Fibroblast of pulmonary artery (primary cell): ENCODE measurements around the gene KCNA10.

Source experiments
- DNase-seq: peaks from one replicate; pipeline ENCODE4 v3.0.0-alpha.2; 2010; ENCODE audit warnings: low read depth
- H3K4me3 ChIP-seq: replicated peaks from 2 replicates; pipeline ENCODE4 v1.5.1; 2011; ENCODE audit warnings: low read depth, mild to moderate bottlenecking, control low read depth, low read length, moderate library complexity
- TF ChIP-seq, protein P1 (sequence below): IDR thresholded peaks from 2 replicates; pipeline ENCODE4 v1.5.1; 2011; ENCODE audit warnings: mild to moderate bottlenecking, control low read depth, low read length, inconsistent platforms; ENCODE audit errors: missing control alignments

KCNA10 gene

DNA sequence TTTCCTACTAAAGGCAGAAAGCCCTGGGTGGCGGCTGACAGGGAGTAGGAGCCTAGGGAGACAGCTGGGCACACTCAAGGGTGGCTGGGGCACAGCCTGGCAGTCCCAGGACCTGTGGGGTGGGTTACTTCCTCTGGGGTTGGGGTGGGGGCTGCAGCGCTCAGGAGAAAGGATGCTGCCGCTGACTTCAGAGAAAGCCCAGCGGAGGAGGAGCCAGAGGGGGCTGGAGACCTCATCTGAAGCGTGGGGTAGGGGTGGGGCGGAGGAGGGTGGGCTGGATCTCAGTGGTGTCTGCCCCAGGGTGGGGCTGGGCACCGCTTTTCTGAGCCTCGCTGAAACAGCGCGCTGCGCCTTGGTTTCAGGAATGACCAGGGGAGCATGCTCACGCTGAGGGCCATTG lies 30.8 kb downstream of the KCNA10 start:
- TF ChIP-seq, protein P1, sequence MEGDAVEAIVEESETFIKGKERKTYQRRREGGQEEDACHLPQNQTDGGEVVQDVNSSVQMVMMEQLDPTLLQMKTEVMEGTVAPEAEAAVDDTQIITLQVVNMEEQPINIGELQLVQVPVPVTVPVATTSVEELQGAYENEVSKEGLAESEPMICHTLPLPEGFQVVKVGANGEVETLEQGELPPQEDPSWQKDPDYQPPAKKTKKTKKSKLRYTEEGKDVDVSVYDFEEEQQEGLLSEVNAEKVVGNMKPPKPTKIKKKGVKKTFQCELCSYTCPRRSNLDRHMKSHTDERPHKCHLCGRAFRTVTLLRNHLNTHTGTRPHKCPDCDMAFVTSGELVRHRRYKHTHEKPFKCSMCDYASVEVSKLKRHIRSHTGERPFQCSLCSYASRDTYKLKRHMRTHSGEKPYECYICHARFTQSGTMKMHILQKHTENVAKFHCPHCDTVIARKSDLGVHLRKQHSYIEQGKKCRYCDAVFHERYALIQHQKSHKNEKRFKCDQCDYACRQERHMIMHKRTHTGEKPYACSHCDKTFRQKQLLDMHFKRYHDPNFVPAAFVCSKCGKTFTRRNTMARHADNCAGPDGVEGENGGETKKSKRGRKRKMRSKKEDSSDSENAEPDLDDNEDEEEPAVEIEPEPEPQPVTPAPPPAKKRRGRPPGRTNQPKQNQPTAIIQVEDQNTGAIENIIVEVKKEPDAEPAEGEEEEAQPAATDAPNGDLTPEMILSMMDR: no peak
- DNase-seq: no peak
- H3K4me3 ChIP-seq: no peak overlapping the region

DNA sequence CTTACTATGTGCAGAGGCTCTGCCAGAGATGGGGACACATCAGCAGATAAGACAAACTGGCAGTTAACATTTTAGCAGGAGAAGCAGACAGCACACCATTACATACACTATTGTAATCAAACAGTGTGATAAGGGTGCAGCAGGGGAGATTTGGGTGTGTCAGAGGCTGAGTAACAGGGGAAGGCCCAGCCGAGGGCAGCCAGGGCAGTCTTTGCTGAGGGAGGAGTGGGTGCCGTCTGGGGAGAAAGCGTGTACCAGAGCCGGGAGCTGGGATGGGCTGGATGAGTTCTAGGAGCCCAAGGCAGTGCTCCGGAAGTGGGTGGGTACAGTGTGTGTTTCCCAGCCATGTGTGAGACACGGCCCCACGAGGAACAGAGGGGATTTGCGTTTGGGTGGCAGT lies 31.2 kb downstream of the KCNA10 start:
- TF ChIP-seq, protein P1: no peak
- no peak for DNase-seq
- H3K4me3 ChIP-seq: no peak overlapping the region

DNA sequence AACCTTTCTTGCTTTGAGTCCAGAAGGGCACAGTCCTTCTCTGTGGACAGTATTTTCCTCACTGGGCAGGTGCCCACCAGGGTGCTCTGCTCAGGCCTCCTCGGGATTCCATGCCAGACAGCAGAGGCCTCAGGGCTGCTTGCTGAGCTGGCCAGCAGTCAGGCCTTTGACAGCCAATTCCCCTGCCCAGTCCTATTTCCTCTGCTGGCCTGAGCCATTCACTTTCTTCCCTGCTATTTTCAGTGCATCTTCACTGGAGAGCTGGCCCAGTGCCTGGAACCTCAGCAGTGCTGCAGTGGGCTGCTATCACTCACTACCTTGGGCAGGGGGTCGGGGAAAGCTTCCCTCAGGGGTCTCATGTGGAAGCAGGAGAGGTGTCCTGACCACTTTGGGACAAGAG lies 33.2 kb downstream of the KCNA10 start:
- no peak overlapping the region for H3K4me3 ChIP-seq
- no peak for DNase-seq
- TF ChIP-seq, protein P1: no peak

DNA sequence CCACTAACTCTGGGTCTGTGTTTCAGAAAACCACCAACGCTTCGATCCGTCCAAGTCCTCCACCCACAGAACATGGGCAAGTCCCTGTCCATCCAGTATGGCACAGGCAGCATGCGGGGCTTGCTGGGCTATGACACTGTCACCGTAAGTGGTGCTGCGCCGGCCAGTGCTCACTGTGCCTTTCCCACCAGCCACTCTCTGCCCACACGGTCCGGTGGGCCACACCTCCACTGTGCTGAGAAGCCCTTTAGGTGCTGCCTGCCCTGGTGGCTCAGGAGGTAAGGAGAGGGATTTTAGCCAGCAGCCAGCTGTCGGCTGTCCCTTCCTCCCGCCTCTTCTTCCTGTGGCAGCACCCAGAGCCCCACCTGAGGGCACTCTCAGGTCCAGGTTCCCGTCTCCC lies 34.2 kb downstream of the KCNA10 start:
- TF ChIP-seq, protein P1: no peak
- no peak for DNase-seq
- no peak overlapping the region for H3K4me3 ChIP-seq

DNA sequence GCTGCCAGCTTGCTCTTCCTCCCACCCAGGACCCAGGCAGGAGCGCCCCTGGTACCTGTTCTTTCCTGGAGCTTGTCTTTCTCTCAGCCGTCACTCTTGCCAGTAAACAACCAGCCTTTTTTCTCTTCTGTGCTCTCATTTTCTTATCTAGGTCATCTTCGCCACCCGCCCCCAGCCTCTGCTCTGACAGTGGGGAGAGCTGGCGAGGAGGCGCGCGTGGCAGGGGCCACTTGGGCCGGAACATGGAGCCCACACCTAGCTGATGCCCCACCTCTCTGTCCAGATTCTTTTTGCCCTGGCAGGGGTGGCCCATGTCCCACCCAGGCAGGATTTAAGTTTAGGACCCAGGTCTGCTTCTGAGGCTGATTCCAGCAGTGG lies 35.7 kb downstream of the KCNA10 start:
- H3K4me3 ChIP-seq: no peak overlapping the region
- TF ChIP-seq, protein P1: no peak

DNA sequence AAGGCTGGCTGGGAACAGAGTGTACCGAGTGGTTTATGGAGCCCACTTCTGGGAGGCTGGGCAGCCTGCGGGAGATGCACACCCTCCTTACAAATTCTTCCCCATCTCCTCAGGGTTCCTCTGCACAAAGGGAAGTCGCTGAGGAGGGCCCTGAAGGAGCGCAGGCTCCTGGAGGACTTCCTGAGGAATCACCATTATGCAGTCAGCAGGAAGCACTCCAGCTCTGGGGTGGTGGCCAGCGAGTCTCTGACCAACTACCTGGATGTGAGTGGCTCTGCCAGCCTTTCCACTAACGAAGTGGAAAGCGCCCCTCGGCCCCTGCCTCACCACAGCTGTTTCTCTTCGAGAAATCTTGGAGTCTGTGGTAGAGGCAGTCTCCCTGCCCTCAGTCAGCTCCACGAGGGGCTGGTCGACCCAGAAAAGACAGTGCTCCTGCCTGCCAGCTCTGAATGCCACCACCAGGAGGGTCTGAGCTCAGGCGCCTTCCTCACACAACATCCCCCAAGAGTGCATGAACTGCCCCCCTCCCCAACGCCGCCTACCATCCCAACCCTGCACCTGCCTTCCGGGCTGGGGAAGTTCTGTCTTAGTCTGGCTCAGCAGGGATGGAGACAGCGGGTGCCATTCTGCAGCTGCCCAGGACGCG lies 36.2 kb downstream of the KCNA10 start:
- H3K4me3 ChIP-seq: no peak overlapping the region

More for the DNA sequence above, 35.7 kb downstream of the KCNA10 start:
- no peak for DNase-seq

More for the DNA sequence above, 36.2 kb downstream of the KCNA10 start:
- no peak for DNase-seq
- TF ChIP-seq, protein P1: no peak
